Measurements from ENCODE around the gene PTGR3. TPM values are rescaled to one million over a fixed set of nuclear protein-coding genes. Genes with fewer than 3 reads are reported as not detected.

Gene PTGR3
- total and polyA plus RNA-seq, 2 of the 8 experiments (the other 6 are each of a cell fraction or from before 2014, with no cell fraction given): 2.0 to 3.6 TPM

- Histone ChIP-seq H3K9ac (replicated peaks in 1 of 4; ENCODE audit: extremely low read depth in 1 of 4, low read depth in 3 of 4, low read length in 3 of 4) (no peak overlapping the region), H3K4me1 (replicated peaks in 1 of 4; ENCODE audit: control insufficient read depth in 3 of 4, insufficient read depth in 4 of 4, low read length in 3 of 4) (peaks cover 0 to 15% (median 8%) of the 10 kb centered on the region in 4 experiments; a peak in 6 of 7 replicates), H3K4ac (replicated peaks; ENCODE audit: insufficient read length, low read depth, low read length) (no peak overlapping the region), H2BK120ac (replicated peaks; ENCODE audit: low read depth, low read length) (no peak overlapping the region), H4K8ac (ENCODE audit: extremely low read depth, insufficient read depth, low read length) (no peak overlapping the region), H4K5ac (ENCODE audit: insufficient read length, low read depth, low read length) (no peak overlapping the region), H3K23me2 (ENCODE audit: low read depth, low read length) (peaks cover 6% of the 10 kb centered on the region; the same call in 1 of the 2 replicates), H3K4me2 (ENCODE audit: insufficient read depth in 1 of 2, low read depth in 2 of 2, low read length in 2 of 2) (no peak overlapping the region), H2BK12ac (ENCODE audit: low read depth, low read length) (no peak overlapping the region), H3K27me3 (replicated peaks in 1 of 4; ENCODE audit: control insufficient read depth in 3 of 4, extremely low read depth in 1 of 4, insufficient read depth in 3 of 4, low read length in 3 of 4) (peaks cover 28 to 51% (median 39%) of the 10 kb centered on the region in 4 experiments), H3K79me2 (ENCODE audit: control insufficient read depth in 1 of 2, insufficient read depth in 2 of 2, low read length in 2 of 2) (no peaks in the 10 kb centered on the region), H3K27ac (ENCODE audit: low read depth, low read length) (no peak overlapping the region), H3K9me3 (ENCODE audit: insufficient read depth in 2 of 2, low read depth in 1 of 2, low read length in 1 of 2) (no peaks in the 10 kb centered on the region), H4K91ac (replicated peaks; ENCODE audit: insufficient read length, low read length) (no peak overlapping the region), H2BK15ac (ENCODE audit: low read length) (no peak overlapping the region), H3K14ac (ENCODE audit: insufficient read length) (no peak overlapping the region), H3K79me1 (ENCODE audit: low read depth, low read length) (no peaks in the 10 kb centered on the region), H4K20me1 (replicated peaks in 1 of 2; ENCODE audit: control insufficient read depth in 1 of 2, insufficient read depth in 2 of 2, low read length in 2 of 2) (peaks cover 9% of the 10 kb centered on the region in 2 experiments), H3K56ac (replicated peaks; ENCODE audit: insufficient read length, low read depth, low read length) (no peak overlapping the region), H3K4me3 (ENCODE audit: extremely low read depth in 1 of 4, insufficient read depth in 2 of 4, low read depth in 3 of 4, low read length in 4 of 4) (no peak overlapping the region), H3K36me3 (ENCODE audit: control insufficient read depth in 2 of 4, insufficient read depth in 4 of 4, low read length in 3 of 4) (no peaks in the 10 kb centered on the region; a peak in 1 of 8 replicates), H3K18ac (ENCODE audit: extremely low read depth, low read length) (no peak overlapping the region), H2BK20ac (ENCODE audit: low read length) (no peak overlapping the region), H2BK5ac (ENCODE audit: low read depth, low read length) (no peak overlapping the region), H3K23ac (ENCODE audit: insufficient read length) (peak overlapping the region; percentile 32), H2AFZ (ENCODE audit: low read length) (no peak overlapping the region), H2AK5ac (ENCODE audit: low read depth, low read length) (no peak overlapping the region)
- POLR2A ChIA-PET (ENCODE audit: partially characterized antibody): no interaction called here
- FAIRE-seq (no peak), DNase-seq (ENCODE audit: low read depth in 1 of 2, low spot score in 2 of 2) (no peak)
- WGBS, 2 experiments (ENCODE audit: extremely low coverage in 1 of 2, insufficient coverage in 1 of 2, insufficient read length in 1 of 2, insufficient replicate concordance in 2 of 2, low coverage in 1 of 2, low lambda C conversion rate in 2 of 2, missing lambda C conversion rate in 1 of 2): 87% methylated on average over 18 of the region's 18 CpGs; no CpG with 5 or more reads in 1 of the 2 experiments
- CTCF ChIA-PET (ENCODE audit: partially characterized antibody): no interaction called here
- TF ChIP-seq GTF2F1 (IDR thresholded peaks at IDR 0.05; ENCODE audit: borderline replicate concordance, low read depth, low read length): no peak
- no peak for TF ChIP-seq YY1 (IDR thresholded peaks at IDR 0.05; ENCODE audit: low read depth, low read length)
- no peak for TF ChIP-seq BACH1 (IDR thresholded peaks at IDR 0.05; ENCODE audit: low read length)
- no peak for TF ChIP-seq RXRA (IDR thresholded peaks at IDR 0.05; ENCODE audit: insufficient read depth, low read depth, low read length)
Measured at GRCh38 chr18:75201282-75202270, 7.4 kb downstream of the PTGR3 start.

Measured in H1 (cell line).